ENCODE measurements around the gene FASN.

The FASN gene

GRCh38 chr17:82086941-82087906 is 10.8 kb downstream of the FASN start:
- no peak for DNase-seq

DNA sequence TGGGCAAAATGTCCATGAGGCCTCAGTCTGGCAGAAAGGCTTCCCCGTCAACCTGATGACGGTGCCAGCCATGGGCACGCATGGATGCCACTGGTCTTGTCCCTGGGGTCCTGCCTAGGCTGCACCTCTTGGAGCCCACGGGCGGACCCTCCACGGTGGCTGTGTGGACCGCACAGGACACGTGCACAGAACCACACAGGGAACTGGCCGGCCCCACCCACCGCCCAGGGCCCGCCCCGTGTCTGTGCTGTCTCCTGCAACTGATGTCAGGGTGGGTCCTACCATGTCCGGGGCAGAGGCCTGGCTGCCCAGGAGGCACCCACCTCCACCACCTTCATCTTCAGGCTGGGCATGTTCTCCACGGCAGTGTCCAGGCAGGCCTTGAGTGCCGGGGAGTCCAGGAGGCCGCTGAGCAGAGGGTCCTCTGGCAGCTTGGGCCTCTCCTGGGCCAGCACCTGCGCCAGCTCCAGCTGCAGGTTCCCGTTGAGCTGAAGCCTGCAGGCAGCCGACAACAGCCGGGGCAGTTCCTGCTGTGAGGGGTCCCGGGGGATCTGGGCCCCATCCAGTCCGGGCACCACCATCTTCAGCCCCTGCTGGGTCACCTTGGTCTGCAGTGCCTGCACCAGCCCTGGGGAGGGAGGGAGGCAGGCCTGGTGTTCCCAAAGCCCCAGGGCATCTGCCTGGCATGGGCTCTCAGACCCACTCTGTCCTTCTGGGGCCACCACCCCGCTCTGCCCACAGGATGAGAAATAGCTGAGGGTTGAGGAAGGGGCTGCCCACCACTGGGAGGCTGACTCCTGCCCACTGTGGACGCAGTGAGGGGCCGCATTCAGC is 11.9 kb downstream of the FASN start:
- no peak for DNase-seq

DNA sequence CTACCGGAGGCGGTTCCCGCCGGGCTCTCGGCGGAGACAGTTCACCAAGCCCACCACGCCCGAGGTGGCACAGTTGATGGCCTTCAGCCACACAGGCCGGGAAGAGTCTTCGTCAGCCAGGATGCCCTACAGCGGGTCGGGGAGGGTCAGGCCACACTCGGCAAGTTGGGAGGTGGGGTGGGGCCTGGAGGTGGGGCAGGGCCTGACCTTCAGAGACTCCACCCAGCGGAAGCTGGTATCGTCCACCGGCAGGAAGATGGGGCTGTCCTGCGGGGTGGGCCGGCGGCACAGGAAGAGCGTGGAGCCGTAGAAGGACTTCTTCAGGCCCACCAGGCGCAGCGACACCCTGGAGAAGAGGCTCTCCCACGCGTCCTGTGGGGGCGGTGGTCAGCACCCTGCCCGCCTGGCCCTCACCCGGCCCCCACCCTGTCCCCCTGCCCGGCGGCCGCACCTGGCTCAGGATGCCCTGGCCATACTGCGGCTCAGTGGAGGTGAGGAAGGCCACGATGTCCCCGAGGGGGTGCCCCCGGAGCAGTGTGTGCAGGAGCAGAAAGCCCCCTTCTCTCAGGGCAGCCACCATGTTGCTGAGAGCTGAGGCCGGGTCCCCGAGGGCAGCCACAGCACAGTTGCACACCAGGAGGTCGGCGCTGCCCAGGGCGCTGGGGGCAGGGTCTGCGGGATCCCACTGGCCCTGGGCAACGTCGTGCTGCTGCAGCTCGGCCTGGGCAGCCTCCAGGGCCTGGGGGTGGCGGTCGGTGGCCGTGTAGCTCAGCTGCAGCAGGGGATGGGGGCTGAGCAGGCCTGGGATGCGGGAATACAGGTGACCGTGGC is 12.8 kb downstream of the FASN start:
- DNase-seq = no peak

GRCh38 chr17:82084373-82085030 is 13.5 kb downstream of the FASN start:
- no peak for DNase-seq

DNA sequence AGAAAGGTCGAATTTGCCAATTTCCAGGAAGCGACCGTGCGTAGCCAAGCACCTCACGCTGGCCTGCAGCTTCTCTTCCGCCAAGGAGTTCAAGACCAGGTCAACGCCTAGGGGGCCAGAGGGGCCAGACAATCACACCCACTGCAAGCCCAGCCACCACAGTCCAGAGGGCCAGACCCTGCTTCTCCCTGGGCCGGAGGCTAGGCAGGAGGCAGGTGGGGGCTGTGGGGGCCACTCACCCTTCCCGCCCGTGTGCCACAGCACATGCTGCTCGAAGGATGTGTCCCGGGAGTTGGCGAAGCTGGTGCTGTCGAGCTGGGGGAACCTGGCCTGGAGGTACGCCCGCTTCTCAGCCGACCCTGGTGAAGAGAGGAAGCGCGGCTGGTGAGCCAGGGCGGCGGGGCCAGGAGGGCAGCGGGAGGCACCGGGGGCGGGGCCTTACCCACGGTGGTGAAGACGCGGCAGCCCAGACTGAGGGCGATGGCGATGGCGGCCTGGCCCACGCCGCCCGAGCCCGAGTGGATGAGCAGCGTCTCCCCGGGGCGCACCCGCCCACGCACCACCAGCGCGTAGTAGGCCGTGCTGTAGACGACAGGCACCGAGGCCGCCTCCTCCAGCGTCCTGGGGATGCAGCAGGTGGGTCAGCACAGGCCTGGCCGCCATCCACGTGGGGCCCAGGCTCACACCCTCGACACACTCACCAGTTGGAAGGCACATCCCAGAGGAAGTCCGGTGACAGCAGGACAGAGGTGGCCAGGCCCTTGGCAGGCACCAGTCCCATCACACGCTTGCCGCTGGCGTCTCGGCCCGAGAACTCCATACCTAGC is 14.3 kb downstream of the FASN start:
- no peak for DNase-seq

GRCh38 chr17:82083009-82083408 is 15.0 kb downstream of the FASN start:
- no peak for DNase-seq

GRCh38 chr17:82082456-82082855 is 15.6 kb downstream of the FASN start:
- no peak for DNase-seq

- no peak for DNase-seq
These were observed 16.1 kb downstream of the FASN start for GRCh38 chr17:82081966-82082365.

DNA sequence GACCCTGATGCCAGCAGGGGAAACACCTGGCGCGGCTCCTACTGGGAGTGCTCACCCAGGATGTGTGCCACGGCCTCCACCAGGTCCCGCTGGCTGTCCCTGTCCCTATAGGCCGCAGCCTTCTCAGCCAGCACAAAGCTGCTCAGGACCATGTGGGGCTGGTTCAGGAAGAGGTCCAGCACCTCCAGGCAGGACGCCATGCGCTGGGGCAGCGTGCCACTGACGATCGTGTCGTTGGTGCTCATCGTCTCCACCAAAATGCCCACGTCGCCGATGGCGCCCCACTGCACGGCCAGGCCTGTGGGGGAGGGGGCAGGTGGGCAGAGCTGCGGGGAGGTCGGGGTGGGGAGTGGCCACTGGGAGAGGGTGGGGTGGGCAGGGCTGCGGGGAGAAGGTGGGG is 16.5 kb downstream of the FASN start:
- DNase-seq = no peak

DNA sequence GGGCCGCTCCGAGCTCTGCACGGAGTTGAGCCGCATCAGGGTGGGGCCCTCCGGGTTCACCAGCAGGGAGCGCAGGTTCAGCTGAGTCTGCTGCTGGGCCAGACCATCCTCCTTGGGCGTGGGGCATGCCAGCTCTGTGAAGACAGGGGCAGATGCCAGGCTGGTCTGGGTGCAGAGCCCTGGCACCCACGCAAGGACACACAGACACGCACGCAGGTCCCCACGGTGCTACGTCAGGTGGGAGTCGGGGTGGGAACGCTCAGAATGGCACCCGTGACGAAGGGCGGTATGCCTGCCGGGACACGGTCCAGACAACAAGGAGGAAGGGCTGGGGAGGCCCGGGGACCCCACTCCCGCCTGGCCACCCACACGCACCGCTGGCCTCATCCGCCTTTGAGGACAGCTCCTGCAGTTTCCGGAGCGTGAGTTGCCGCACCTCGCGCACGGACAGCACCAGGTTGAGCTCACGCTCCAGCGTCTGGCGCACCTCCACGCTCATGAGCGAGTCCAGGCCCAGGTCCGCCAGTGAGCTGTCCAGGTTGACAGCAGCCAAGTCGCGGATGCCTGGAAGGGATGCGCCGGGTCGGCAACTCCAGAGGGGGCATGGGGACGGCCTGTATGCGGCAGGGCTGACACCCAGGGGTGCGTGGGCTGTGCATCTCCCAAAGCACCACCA is 17.1 kb downstream of the FASN start:
- DNase-seq = no peak

DNA sequence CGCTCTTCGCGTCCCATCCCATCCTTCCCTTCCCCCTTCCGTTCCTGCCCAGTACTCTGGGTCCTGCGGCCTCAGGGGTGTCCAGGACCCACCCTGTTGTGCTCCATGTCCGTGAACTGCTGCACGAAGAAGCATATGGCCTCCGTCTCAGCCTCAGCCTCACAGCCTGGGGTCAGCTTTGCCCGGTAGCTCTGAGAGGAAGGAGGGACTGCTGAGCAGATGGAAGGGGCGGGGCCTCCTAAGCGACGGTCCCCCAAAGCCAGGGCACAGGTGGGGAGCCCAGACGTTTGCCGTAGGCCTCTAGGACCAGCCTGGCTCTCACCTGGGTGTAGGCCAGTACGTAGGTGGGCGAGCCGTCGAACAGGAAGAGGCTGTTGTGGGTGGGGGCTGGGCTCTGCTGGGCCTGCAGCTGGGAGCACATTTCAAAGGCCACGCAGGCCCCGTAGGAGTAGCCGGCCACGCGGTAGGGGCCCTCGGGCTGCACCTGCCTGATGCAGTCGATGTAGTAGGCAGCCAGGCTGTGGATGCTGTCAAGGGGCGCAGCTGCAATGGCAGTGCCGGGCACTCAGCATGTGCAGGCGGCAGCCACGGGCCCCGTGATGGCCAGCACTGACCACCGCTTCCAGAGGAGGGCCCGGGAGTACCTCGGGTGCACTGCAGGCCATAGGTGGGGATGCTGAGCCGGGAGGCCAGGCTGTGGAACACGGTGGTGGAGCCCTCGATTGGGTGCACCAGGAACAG is 17.8 kb downstream of the FASN start:
- DNase-seq = no peak

DNA sequence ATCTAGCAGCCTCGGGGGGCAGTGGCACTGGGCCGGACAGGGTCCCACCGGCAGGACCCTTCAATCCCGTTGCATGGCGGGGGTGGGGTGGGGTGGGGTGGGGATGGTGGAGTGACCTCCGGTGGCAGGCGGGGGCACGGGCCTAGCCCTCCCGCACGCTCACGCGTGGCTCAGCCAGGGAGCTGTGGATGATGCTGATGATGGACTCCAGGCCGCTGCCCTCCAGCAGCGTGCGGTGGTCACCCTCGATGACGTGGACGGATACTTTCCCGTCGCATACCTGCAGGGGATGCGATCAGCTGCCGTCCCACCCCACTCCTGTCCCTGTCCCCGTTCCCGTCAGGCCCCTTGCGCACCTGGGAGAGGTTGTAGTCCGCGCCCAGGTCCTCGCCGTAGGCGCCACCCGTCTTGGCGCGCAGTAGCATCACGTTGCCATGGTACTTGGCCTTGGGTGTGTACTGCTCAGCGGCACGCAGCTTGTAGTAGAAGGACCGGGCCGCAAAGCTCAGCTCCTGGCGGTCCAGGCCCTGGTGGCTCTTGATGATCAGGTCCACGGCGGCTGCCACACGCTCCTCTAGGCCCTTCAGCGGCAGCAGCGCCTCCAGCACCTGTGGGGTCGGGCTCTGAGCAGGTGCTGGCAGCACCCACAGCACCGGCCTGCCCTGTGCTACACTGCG is 18.9 kb downstream of the FASN start:
- DNase-seq = no peak

- DNase-seq = no peak
These were observed 19.6 kb downstream of the FASN start for GRCh38 chr17:82078433-82078832.

DNA sequence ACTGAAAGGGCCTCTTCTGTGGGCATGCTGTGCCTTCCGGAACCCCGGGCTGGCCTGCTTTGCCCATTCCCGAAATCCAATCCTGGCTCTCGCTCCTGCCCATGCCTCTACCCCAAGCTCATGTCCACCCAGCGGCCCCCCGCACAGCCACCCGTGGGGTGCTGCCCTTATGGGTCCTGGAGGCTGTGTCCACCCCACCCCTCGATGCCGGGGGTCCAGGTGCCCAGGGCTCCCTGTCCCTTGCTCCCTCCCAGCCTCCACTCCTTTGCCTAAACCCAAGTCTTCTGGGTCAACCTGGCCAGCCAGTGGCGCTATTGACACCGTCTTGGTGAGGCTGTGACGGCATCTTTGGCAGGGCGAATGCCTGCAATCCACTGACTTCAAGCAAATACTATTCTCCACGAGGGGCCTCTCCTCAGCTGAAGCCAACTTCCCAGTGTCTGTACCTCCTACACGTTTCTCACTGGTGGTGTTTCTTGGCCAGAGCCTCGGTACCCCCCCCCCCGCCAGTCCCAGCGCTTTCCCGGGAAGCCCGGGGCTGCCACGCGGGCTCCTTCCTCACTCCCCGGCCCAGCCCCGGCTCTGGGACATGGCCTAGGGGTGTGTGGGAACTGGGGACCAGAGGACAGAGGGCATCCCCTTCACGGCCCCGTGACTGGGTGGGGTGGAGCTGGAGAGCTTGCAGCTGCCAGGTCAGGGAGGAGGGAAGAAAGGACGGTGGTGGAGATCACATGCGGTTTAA is 20.2 kb downstream of the FASN start:
- no peak for DNase-seq

DNA sequence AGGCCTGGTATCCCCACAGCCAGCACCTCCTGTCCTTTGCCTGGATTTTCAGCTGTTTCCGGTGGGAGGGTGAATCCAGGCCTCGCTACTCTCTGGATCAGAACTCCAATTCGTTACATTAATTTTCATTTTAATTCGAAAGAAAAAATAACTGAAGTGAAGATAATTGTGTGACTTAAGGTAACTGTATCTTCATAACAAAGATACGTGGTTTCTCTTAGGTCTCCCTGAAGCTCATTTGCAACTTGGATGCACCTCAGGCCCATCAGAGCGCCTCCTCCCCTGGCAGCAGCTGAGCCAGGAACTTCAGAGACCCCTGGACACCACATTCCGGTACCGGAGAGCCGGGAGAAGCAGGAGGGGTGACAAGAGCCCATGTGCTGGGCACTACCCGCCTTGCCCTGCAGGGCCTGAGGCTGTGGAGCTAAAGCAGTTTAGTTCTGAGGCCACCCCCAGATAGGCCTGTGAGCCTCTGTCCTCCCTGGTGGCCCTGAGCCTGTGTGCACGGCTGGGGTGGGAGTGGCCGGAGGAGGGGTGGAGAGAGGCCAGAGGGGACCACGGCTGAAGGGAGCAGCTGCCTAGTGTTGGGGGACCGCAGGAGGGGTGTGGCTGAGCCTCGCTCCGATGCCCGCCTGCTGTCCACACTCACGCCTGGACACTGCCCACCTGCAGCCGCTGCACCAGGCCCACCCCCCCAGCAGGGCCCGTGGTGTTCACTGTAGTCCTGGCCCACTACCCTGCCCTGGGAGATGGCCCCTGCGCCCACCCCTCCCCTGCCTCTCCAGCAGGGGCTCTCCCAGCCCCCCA is 21.0 kb downstream of the FASN start:
- no peak for DNase-seq

- DNase-seq = no peak
These were observed 21.8 kb downstream of the FASN start for GRCh38 chr17:82076018-82076784.

- DNase-seq = no peak
These were observed 24.6 kb downstream of the FASN start for GRCh38 chr17:82073446-82073845.
